ENCODE measurements around the gene SLA2. TPM values are rescaled to one million over a fixed set of nuclear protein-coding genes. Genes with fewer than 3 reads are reported as not detected.
"Not testable (repeated sequence)": the region's sequence is repeated elsewhere in the genome, so short reads cannot be mapped to it uniquely, and the experiment has no call there.

SLA2 gene
- total RNA-seq, 1 donor from 2014 or later: 0.18 TPM

DNA sequence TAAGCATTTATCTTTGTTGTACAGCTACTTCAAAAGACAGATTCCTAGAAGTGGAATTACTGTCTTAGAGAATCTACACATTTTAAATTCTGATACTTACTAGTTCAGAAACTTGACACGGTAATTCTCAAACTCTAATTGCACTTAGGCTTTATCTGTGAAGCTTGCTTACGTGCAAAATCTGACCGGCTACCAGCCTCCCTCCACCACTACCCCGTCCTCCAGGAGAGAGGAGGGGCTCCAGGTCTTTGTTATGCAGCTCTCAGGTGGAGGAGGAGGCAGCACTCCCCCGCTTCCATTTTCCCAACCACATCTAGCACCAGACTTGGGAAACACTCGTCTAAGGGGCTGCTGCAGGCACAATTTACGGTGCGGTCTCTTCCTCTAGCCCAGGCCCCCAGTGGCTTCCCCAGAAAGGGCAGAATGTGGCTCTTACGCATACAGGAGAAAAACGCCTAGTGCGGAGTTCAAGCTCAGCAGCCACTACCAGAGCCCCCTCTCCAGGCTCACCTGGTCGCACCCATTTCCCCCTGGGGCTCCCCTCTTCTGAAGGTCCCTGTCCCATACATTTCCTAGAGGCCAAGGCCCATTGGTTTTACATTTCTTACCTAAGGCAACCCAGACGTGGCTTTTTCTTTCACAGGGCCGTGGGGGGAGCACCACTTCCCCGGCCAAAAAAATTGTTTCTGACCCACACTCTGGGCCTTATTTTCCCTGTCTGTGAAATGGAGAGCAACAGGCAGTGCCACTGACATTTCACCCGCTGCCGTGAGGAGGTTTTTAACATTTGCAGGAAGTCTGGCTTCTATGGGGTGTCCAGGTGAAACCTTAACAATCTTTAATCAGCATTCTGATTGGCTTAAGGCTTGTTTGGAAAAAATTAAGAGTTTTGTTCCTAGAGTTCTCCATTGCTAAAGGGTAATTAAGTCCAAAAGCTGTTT, 74.2 kb downstream of the SLA2 start:
- peak overlapping the region; percentile 69 for H3K4me3 Mint-ChIP-seq
- H3K27me3 Mint-ChIP-seq (ENCODE audit: low read depth): no peaks in the 10 kb centered on the region
- peak in 1 of 2 experiments; percentile 65 for DNase-seq (ENCODE audit: low spot score in 2 of 2, unreplicated experiment in 2 of 2)
- H3K27ac Mint-ChIP-seq: peak overlapping the region; percentile 93
- H3K9me3 Mint-ChIP-seq: no peaks in the 10 kb centered on the region
- H3K4me1 Mint-ChIP-seq: peaks cover 46% of the 10 kb centered on the region
- TF ChIP-seq, protein P1, sequence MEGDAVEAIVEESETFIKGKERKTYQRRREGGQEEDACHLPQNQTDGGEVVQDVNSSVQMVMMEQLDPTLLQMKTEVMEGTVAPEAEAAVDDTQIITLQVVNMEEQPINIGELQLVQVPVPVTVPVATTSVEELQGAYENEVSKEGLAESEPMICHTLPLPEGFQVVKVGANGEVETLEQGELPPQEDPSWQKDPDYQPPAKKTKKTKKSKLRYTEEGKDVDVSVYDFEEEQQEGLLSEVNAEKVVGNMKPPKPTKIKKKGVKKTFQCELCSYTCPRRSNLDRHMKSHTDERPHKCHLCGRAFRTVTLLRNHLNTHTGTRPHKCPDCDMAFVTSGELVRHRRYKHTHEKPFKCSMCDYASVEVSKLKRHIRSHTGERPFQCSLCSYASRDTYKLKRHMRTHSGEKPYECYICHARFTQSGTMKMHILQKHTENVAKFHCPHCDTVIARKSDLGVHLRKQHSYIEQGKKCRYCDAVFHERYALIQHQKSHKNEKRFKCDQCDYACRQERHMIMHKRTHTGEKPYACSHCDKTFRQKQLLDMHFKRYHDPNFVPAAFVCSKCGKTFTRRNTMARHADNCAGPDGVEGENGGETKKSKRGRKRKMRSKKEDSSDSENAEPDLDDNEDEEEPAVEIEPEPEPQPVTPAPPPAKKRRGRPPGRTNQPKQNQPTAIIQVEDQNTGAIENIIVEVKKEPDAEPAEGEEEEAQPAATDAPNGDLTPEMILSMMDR (IDR thresholded peaks at IDR 0.05; ENCODE audit: unreplicated experiment): no peak
- peaks cover 4% of the 10 kb centered on the region for H3K36me3 Mint-ChIP-seq

DNA sequence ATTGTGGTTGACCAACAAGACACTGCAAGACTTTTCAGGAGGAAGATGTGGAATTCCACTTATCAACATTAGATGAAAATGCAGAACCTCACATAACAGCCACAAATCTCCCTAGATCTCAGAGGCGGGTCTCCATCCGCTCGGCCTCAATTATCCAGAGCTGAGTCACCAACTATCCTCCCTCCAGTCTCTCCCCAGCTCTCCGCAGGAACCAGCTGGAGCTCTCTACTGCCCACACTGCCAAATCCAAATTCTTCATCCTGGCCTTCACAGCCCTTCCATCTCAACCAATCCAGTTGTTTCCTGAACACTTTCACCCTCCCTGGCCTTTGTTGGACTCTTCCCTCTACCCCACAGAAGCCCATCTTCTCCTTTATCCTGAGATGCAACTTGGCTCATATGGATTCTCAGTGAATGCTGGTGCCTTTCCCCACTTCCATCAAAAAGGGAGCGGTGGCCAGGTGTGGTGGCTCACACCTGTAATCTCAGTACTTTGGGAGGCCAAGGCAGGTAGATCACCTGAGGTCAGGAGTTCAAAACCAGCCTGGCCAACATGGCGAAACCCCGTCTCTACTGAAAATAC, 76.1 kb downstream of the SLA2 start:
- H3K4me3 Mint-ChIP-seq: no peak overlapping the region
- H3K36me3 Mint-ChIP-seq: peaks cover 10% of the 10 kb centered on the region
- DNase-seq (ENCODE audit: low spot score in 2 of 2, unreplicated experiment in 2 of 2): no peak
- H3K4me1 Mint-ChIP-seq: peaks cover 30% of the 10 kb centered on the region
- H3K27ac Mint-ChIP-seq: no peak overlapping the region
- no peaks in the 10 kb centered on the region for H3K27me3 Mint-ChIP-seq (ENCODE audit: low read depth)
- peaks cover 4% of the 10 kb centered on the region for H3K9me3 Mint-ChIP-seq
- TF ChIP-seq, protein P1 (IDR thresholded peaks at IDR 0.05; ENCODE audit: unreplicated experiment): no peak

DNA sequence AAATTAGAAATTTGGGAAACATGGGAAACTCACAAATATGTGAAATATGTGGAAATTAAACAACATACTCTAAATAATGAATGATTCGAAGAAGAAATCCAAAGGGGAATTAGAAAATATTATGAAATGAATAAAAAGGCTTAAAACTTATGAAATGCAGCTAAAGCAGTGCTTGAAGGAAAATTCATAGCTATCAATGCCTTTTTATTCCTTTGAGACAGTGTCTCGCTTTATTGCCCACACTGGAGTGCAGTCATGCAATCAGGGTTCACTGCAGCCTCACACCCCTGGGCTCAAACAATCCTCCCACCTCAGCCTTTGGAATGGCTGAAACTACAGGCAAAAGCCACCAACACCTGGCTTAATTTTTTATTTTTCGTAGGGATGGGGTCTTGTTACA, 80.5 kb downstream of the SLA2 start:
- H3K4me1 Mint-ChIP-seq: peaks cover 7% of the 10 kb centered on the region
- no peak overlapping the region for H3K4me3 Mint-ChIP-seq
- no peak for DNase-seq (ENCODE audit: low spot score in 2 of 2, unreplicated experiment in 2 of 2)
- H3K27me3 Mint-ChIP-seq (ENCODE audit: low read depth): no peaks in the 10 kb centered on the region
- no peak overlapping the region for H3K27ac Mint-ChIP-seq
- TF ChIP-seq, protein P1 (IDR thresholded peaks at IDR 0.05; ENCODE audit: unreplicated experiment): no peak
- peaks cover 7% of the 10 kb centered on the region for H3K9me3 Mint-ChIP-seq
- peaks cover 10% of the 10 kb centered on the region for H3K36me3 Mint-ChIP-seq

DNA sequence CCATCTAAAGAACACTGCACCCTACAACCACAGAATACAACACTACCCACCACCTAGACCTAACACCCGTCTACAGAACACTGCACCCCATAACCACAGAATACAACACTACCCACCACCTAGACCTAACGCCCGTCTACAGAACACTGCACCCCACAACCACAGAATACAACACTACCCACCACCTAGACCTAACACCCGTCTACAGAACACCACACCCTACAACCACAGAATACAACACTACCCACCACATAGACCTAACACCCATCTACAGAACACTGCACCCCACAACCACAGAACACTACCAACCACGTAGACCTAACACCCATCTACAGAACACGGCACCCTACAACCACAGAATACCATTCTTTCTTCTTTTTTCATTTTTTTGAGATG, 81.3 kb downstream of the SLA2 start:
- H3K4me3 Mint-ChIP-seq; DNase-seq (ENCODE audit: low spot score in 2 of 2, unreplicated experiment in 2 of 2); H3K36me3 Mint-ChIP-seq; H3K27me3 Mint-ChIP-seq (ENCODE audit: low read depth); H3K4me1 Mint-ChIP-seq; H3K27ac Mint-ChIP-seq; H3K9me3 Mint-ChIP-seq: not testable (repeated sequence)

DNA sequence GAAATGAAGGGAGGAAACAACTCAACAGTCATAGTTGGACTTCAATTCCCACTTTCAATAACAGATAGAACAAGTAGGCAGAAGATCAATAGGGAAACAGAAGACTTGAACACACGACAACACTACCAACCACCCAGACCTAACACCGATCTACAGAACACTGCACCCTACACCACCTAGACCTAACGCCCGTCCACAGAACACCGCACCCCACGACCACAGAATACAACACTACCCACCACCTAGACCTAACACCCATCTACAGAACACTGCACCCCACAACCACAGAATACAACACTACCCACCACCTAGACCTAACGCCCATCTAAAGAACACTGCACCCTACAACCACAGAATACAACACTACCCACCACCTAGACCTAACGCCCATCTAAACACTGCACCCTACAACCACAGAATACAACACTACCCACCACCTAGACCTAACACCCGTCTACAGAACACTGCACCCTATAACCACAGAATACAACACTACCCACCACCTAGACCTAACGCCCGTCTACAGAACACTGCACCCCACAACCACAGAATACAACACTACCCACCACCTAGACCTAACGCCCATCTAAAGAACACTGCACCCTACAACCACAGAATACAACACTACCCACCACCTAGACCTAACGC, 81.8 kb downstream of the SLA2 start:
- H3K4me3 Mint-ChIP-seq; H3K4me1 Mint-ChIP-seq; DNase-seq (ENCODE audit: low spot score in 2 of 2, unreplicated experiment in 2 of 2); H3K27me3 Mint-ChIP-seq (ENCODE audit: low read depth); H3K27ac Mint-ChIP-seq; H3K9me3 Mint-ChIP-seq; H3K36me3 Mint-ChIP-seq: not testable (repeated sequence)

DNA sequence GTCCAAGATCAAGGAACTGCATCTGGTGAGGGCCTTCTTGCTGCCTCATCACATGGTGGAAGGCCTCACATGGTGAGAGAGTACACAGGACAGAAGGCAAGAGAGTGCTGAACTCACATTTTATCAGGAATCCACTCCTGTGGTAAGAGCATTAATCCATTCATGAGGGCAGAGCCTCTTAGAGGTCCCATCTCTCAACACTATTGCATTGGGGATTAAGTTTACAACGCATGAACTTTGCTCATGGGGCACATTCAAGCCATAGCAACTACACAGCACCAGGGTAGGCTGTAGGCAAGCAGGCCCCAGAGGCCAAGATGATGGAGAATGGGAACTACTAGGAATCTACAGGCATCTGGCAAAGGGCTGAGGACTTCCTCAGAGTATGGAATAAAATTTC, 82.6 kb downstream of the SLA2 start:
- Mint-ChIP-seq H3K4me1 (no peaks in the 10 kb centered on the region), H3K36me3 (peaks cover 10% of the 10 kb centered on the region), H3K27ac (no peak overlapping the region), H3K27me3 (ENCODE audit: low read depth) (no peaks in the 10 kb centered on the region), H3K4me3 (no peak overlapping the region), H3K9me3 (peaks cover 7% of the 10 kb centered on the region)
- TF ChIP-seq, protein P1 (IDR thresholded peaks at IDR 0.05; ENCODE audit: unreplicated experiment): no peak
- no peak for DNase-seq (ENCODE audit: low spot score in 2 of 2, unreplicated experiment in 2 of 2)

Measured in mesothelial cell of epicardium (in vitro differentiated cells).